A673 (cell line): ENCODE results near the gene SHROOM2. TPM values are rescaled to one million over a fixed set of nuclear protein-coding genes. Genes with fewer than 3 reads are reported as not detected.

Source experiments
- BruUV-seq: library from RNA; stranded (reverse); fragments of 400-500 nt; replicated peaks from 2 replicates; lab custom pipeline; 2021; lab: Mats Ljungman, UMichigan
- CTCF ChIA-PET: fragments of 300-600 bp; sonication (Branson Sonifier 250); formaldehyde crosslinking; loops from one replicate; lab custom pipeline; 2022; ENCODE audit warnings: antibody characterized with exemption; lab: Charles Lee
- POLR2A ChIA-PET: fragments of 300-600 bp; sonication (Branson Sonifier 250); formaldehyde crosslinking; loops from one replicate; lab custom pipeline; 2022; ENCODE audit warnings: antibody characterized with exemption; ENCODE audit not compliant: low non-redundant PET; lab: Charles Lee
- DNase-seq: peaks from one replicate; pipeline ENCODE4 v3.0.0-alpha.2; 2015; ENCODE audit warnings: low spot score
- H3K27ac ChIP-seq: fragments of 200-600 bp; sonication (generic); 2 replicates; pipeline ENCODE4 v1.5.1; 2016; ENCODE audit warnings: mixed run types, low read depth, mild to moderate bottlenecking, mixed read lengths, antibody characterized with exemption, low read length; ENCODE audit not compliant: poor library complexity, severe bottlenecking
- H3K27me3 ChIP-seq: fragments of 200-600 bp; sonication (generic); replicated peaks from 2 replicates; pipeline ENCODE4 v1.6.1; 2017; ENCODE audit warnings: mixed run types, low read depth, mild to moderate bottlenecking, mixed read lengths, antibody characterized with exemption, low read length; ENCODE audit not compliant: insufficient read depth, poor library complexity
- H3K36me3 ChIP-seq: fragments of 200-600 bp; sonication (generic); 2 replicates; pipeline ENCODE4 v1.6.1; 2016; ENCODE audit warnings: mixed run types, mild to moderate bottlenecking, mixed read lengths, antibody characterized with exemption, low read length; ENCODE audit not compliant: insufficient read depth, poor library complexity, severe bottlenecking
- H3K4me1 ChIP-seq: fragments of 200-600 bp; sonication (generic); 2 replicates; pipeline ENCODE4 v1.6.1; 2017; ENCODE audit warnings: mixed run types, mild to moderate bottlenecking, mixed read lengths, antibody characterized with exemption, low read length; ENCODE audit not compliant: insufficient read depth, poor library complexity, severe bottlenecking
- H3K4me3 ChIP-seq: fragments of 200-600 bp; sonication (generic); 2 replicates; pipeline ENCODE4 v1.5.1; 2016; ENCODE audit warnings: low read depth, mixed run types, mild to moderate bottlenecking, mixed read lengths, low read length; ENCODE audit not compliant: poor library complexity, severe bottlenecking
- H3K9me3 ChIP-seq: fragments of 200-600 bp; sonication (generic); 2 replicates; pipeline ENCODE4 v1.6.1; 2016; ENCODE audit warnings: mixed run types, low read depth, mild to moderate bottlenecking, mixed read lengths, antibody characterized with exemption, low read length; ENCODE audit not compliant: poor library complexity, severe bottlenecking
- EZH2 ChIP-seq: fragments of 200-600 bp; sonication (generic); IDR thresholded peaks from 2 replicates; pipeline ENCODE4 v1.6.1; 2017; ENCODE audit warnings: borderline replicate concordance, low read depth, mild to moderate bottlenecking, mixed read lengths, antibody characterized with exemption, low read length; ENCODE audit not compliant: poor library complexity, severe bottlenecking
- intact Hi-C: fragments of 100-400 bp; cut with micrococcal nuclease; formaldehyde crosslinking; loops from one replicate; pipeline ENCODE4 v1.10.0; 2022; ENCODE audit not compliant: unreplicated experiment
- total RNA-seq: library from RNA; stranded (reverse); gene quantifications from 2 replicates; pipeline ENCODE4 v1.2.3, GENCODE V29; 2021
- TF ChIP-seq, protein P1 (sequence below): fragments of 300-800, 200-600 bp; sonication (generic); conservative IDR thresholded peaks from 2 replicates; pipeline ENCODE4 v1.5.1; 2017; ENCODE audit warnings: low read depth, mild to moderate bottlenecking, antibody characterized with exemption, low read length, moderate library complexity, mixed read lengths

The SHROOM2 gene
- total RNA-seq, 1 experiment from 2014 or later = 3.7 TPM

DNA sequence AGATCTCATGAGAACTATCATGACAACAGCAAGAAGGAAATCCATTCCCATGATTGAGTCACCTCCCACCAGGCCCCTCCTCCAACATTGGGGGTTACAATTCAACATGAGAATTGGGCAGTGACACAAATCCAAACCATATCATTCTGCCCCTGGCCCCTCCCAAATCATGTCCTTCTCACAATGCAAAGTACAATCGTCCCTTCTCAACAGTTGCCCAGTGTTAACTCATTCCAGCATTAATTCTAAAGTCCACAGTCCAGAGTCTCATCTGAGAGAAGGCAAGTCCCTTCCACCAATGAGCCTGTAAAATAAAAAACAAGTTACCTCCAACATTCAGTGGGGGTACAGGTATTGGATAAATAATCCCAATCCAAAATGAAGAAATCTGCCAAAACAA is 166.1 kb downstream of the SHROOM2 start:
- CTCF ChIA-PET = no interaction called here
- BruUV-seq = no TSS peak
- no peaks in the 10 kb centered on the region for H3K9me3 ChIP-seq

DNA sequence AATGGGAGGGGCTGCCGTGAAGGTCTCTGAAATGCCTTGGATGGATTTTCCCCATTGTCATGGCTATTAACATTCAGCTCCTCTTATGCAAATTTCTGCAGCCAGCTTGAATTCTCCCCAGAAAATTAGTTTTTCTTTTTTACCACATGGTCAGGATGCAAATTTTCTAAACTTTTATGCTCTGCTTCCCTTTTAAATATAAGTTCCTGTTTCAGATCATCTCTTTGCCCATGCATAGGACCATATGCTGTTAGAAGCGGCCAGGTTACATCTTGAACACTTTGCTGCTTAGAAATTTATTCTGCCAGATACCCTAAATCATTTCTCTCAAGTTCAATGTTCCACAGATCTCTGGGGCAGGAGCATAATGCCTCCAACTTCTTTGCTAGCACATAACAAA is 167.2 kb downstream of the SHROOM2 start:
- BruUV-seq = no TSS peak
- Histone ChIP-seq H3K9me3 (no peaks in the 10 kb centered on the region), H3K27ac (no peak overlapping the region), H3K4me3 (no peak overlapping the region), H3K36me3 (no peaks in the 10 kb centered on the region), H3K4me1 (no peaks in the 10 kb centered on the region), H3K27me3 (no peaks in the 10 kb centered on the region)
- TF ChIP-seq, protein P1, sequence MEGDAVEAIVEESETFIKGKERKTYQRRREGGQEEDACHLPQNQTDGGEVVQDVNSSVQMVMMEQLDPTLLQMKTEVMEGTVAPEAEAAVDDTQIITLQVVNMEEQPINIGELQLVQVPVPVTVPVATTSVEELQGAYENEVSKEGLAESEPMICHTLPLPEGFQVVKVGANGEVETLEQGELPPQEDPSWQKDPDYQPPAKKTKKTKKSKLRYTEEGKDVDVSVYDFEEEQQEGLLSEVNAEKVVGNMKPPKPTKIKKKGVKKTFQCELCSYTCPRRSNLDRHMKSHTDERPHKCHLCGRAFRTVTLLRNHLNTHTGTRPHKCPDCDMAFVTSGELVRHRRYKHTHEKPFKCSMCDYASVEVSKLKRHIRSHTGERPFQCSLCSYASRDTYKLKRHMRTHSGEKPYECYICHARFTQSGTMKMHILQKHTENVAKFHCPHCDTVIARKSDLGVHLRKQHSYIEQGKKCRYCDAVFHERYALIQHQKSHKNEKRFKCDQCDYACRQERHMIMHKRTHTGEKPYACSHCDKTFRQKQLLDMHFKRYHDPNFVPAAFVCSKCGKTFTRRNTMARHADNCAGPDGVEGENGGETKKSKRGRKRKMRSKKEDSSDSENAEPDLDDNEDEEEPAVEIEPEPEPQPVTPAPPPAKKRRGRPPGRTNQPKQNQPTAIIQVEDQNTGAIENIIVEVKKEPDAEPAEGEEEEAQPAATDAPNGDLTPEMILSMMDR = no peak
- TF ChIP-seq EZH2 = no peak
- POLR2A ChIA-PET = no interaction called here
- intact Hi-C loops = no loop called here
- CTCF ChIA-PET = no interaction called here
- DNase-seq = no peak

More for the DNA sequence above, 166.1 kb downstream of the SHROOM2 start:
- no peak overlapping the region for H3K27ac ChIP-seq
- H3K27me3 ChIP-seq = no peaks in the 10 kb centered on the region
- DNase-seq = no peak
- POLR2A ChIA-PET = no interaction called here
- intact Hi-C loops = no loop called here
- H3K4me3 ChIP-seq = no peak overlapping the region
- no peak for TF ChIP-seq EZH2
- TF ChIP-seq, protein P1 = no peak
- no peaks in the 10 kb centered on the region for H3K36me3 ChIP-seq
- no peaks in the 10 kb centered on the region for H3K4me1 ChIP-seq

DNA sequence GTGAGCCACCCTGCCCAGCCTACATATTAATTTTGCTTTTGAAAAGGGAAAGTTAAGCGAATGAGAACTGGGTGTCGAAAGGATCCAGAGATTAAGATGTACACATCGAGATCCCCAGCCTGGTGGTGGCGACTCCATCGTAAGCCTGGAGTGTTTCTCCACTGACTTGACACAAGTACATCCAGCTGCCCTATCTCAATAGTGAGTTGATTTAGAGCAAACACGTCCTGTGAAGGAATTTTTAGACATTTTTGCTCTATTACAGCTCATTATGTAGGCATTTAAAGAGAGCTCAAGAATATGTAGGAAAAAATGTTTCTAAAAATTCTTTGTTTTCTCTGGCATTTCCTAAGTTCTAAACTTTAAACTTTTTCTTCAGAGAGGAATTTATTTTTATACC is 169.3 kb downstream of the SHROOM2 start:
- BruUV-seq = no TSS peak
- TF ChIP-seq, protein P1 = no peak
- TF ChIP-seq EZH2 = no peak
- no peaks in the 10 kb centered on the region for H3K27me3 ChIP-seq
- DNase-seq = no peak
- no peaks in the 10 kb centered on the region for H3K9me3 ChIP-seq
- intact Hi-C loops = no loop called here
- H3K36me3 ChIP-seq = no peaks in the 10 kb centered on the region
- CTCF ChIA-PET = no interaction called here
- H3K27ac ChIP-seq = no peak overlapping the region
- H3K4me1 ChIP-seq = no peaks in the 10 kb centered on the region
- POLR2A ChIA-PET = no interaction called here
- H3K4me3 ChIP-seq = no peak overlapping the region
